GM19328 (cell line): Measurements from ENCODE around the gene ZNF224.
A peak's percentile ranks its signal among the peaks of the same experiment; 100 is the strongest.

ENCODE experiments used
- ATAC-seq: cut with Tn5 transposase; IDR thresholded peaks from one replicate; pipeline ENCODE4 v1.9.1; 2021; ENCODE audit warnings: mild to moderate bottlenecking, moderate library complexity; ENCODE audit not compliant: unreplicated experiment

Gene ZNF224

DNA sequence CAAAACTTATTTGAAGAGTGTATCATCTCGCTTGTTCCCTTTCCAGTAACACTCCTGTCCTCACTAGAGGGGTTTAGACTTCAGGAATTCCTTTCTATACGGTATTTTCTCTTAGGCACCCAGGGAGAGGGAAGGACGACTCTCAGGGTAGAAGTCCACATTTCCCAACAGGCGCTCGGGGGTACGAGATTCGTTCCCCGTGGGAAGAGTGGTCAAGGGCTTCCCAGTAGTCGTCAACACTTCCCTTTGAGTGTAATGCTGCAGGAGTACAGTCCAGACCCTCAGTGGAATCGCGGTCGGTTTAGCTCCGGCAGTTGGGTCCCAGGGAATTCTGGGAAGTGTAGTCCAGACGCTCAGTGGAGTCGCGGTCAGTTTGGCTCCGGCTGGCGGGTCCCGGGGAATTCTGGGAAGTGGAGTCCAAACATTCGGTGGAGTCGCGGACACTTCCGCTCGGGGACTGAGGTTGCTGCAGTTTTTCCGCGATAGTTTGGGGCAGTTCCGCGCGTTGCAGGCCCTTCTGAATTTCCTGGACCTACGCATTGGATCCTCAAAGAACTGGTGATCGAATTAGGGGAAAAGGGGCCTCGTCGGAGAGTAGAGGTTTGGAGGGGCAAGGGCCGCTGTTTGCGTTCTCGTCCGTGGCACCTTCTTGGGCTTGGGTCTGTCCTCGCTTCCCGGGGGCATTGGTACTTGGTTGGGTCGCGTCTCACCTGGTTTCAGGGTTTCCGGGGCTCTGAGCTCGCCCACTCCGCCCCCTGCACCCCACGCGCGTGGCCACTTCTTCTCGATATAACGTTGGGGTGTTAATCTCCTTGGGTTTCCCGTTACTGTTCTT lies at the start of gene ZNF224:
TSS of gene ZNF224 (plus strand) at position 431 of the 835 bp plus-strand sequence. CDS start 3,513 bp downstream, outside the sequence.
- ATAC-seq, result no peak

DNA sequence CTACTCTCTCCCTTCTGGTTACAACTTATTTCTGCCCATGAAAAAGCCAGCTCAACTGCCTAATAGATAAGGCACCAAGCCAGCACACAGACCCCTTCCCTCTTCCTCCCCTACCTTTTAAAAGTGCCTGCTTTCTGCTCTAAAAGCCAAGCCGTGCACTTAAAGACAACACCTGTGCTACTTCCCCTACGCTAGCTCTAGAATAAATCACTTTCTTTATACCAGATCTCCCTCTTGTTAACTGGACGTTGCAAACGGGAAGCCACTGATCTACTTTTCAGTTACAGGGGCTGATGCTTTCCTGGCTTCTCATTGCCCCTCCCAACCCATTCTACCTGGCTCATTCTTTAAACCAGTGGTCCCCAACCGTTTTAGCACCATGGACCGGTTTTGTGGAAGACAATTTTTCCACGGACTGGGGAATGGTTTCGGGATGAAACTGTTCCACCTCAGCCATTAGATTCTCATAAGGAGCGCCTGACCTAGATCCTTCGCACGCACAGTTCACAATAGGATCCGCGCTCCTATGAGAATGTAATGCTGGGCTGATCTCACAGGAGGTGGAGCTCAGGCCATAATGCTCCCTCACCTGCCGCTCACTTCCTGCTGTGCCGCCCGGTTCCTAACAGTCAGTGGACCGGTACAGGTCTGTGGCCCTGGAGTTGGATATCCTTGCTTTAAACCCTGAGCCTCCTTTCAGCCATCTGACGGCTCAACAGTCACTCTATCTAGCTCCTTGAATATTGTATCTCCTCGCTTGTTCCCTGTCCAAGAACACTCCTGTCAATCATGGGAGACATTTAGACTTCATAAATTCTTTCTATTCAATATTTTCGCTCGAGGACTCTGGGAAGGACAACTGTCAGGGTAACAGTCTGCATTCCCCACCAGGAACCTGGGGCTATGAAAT lies 43.2 kb upstream of the ZNF224 start:
- no peak for ATAC-seq

DNA sequence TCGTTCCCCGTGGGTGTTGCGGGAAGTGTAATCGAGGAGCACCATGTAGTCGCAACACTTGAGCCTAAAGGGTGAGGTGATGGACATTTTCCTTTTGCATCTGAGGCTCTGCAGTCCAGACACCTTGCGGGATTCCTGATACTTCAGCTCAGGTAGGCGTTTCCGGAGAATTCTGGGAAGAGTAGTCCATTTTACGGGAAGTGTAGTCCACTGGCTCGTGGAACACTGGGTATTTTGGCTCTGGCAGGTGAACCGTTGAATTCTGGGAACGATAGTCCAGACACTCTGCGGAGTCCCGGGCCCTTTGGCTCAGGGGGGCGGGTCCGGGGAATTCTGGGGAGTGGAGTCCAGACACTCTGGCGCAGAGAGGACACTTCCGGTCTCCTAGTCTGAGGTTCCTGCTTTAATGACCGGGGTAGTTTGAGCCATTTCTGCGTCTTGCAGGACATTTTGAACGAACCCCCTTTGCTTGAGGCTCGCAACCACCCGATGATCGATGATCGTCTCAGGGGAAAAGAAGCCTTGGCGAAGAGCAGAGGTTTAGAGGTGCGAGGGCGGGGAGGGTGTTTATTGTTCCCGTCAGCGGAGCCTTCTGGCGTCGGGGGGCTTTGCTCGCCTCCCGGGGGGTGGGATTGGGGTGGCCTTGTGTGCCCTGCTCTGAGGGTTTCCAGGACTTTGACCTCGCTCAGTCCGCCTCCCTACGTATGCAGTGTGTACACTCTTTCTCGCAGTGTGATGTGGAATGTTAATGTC lies 42.3 kb upstream of the ZNF224 start, which contains the start of gene ZNF223:
TSS of gene ZNF223 (plus strand) at position 387 of the 753 bp plus-strand sequence. CDS start 3,141 bp downstream, outside the sequence.
- ATAC-seq, result no peak

DNA sequence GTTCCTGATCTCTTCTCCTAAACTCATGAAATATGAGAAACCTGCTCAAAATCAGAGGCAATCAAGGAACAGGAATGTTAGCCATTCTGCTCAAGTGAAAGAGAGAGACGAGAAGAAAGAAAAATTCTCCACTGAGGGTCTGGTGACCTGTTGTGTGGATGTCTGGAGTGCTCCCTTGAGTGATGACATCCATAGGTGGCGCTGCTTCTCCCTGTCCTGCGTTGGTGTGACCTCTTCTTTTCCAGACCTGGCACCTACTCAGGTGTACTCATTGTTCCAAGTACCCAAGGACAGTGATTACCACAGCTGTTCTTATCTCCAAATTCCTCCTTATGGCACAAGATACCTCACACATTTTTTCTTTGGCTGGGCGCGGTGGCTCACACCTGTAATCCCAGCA lies 38.3 kb upstream of the ZNF224 start:
- no peak for ATAC-seq

DNA sequence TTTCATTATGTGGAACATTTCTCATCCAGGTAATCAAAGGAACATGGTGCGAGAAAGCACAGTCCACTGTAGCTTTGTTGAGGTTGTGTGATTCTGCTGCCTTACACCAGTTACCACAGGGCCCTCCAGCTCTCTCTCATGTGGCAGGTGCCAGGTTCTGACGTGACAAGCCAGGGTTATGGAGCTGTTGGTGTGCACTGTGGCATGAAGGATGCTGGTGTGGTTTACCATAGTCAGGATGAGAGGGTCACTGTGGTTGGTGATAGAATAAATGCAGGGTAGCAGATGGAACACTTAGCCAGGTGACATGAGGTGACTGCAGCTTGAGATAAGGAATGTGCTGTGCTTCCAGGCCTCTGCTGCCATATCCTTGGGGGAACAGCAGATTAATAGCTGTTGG lies 34.9 kb upstream of the ZNF224 start:
- no peak for ATAC-seq

DNA sequence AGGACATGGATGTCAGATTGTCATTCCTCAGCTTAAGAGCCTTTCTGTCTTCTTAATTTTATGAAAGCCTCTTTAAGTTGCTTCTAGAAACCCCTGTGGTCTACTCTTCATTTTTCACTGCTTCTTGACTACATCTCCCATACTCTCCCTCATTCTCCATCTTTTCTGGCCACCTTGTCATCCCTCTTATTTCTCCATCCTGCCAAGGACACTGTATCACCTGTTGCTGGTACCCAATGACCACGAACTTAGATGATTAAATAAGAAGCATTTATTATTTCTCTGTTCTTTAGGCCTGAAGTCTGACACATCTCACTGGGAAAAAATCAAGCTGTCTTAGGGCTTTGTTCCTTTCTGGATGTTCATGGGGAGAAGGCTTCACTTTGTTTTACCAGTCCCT lies 33.1 kb upstream of the ZNF224 start:
- ATAC-seq, result no peak

DNA sequence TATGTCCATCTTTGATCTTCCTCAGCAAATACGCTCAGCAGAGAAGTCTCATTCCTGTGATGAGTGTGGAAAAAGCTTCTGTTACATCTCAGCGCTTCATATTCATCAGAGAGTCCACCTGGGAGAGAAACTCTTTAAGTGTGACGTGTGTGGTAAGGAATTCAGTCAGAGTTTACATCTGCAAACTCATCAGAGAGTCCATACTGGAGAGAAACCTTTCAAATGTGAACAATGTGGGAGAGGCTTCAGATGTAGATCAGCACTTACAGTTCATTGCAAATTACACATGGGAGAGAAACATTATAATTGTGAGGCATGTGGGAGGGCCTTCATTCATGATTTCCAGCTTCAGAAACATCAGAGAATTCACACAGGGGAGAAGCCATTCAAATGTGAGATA lies 27.9 kb upstream of the ZNF224 start:
- no peak for ATAC-seq

DNA sequence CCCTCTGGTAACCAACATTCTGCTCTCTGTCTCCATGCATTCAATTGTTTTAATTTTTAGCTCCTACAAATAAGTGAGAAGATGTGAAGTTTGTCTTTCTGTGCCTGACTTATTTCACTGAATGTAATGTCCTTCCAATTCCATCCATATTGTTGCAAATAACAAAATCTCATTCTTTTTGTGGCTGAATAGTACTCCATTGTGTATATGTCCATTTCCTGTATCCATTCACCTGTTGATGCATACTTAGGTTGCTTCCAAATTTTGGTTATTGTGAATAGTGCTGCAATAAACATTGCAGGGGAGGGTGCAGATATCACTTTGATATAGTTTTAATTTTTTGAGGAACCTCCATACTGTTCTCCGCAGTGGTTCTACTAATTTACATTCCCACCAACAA lies 24.7 kb upstream of the ZNF224 start:
- no peak for ATAC-seq

DNA sequence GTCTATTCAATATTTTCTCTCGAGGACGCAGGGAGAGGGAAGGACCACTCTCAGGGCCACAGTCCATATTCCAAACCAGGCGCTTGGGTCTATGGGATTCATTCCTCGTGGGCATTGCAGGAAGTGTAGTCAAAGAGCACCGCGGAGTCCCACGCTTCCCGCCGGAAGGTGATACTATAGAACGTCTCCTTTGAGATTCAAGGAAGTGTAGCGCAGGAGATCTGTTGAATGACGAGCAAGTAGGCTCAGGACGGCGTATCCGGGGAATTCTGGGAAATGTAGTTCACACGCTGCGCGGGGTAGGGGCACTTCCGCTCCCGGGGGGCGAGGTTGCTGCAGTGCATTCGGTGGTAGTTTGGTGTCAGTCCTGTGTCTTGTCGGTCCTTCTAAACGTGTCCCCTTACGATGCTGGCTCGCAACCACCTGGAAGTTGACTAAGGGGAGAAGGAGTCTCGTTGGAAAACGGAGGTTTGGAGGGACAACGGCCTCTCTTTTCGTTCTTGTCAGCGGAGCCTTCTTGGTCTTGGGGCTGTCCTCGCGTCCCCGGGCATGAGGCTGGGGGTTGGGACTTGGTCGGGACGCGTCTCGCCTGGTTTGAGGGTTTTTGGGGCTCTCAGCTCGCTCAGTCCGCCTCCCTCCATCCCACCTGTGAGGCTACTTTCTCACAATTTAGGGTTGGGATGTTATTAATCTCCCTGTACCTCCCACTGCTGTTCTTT lies 22.2 kb upstream of the ZNF224 start, which contains the start of gene ZNF284:
TSS of gene ZNF284 (plus strand) at position 336 of the 719 bp plus-strand sequence. CDS start 4,231 bp downstream, outside the sequence.
- ATAC-seq, result peak; percentile 51

DNA sequence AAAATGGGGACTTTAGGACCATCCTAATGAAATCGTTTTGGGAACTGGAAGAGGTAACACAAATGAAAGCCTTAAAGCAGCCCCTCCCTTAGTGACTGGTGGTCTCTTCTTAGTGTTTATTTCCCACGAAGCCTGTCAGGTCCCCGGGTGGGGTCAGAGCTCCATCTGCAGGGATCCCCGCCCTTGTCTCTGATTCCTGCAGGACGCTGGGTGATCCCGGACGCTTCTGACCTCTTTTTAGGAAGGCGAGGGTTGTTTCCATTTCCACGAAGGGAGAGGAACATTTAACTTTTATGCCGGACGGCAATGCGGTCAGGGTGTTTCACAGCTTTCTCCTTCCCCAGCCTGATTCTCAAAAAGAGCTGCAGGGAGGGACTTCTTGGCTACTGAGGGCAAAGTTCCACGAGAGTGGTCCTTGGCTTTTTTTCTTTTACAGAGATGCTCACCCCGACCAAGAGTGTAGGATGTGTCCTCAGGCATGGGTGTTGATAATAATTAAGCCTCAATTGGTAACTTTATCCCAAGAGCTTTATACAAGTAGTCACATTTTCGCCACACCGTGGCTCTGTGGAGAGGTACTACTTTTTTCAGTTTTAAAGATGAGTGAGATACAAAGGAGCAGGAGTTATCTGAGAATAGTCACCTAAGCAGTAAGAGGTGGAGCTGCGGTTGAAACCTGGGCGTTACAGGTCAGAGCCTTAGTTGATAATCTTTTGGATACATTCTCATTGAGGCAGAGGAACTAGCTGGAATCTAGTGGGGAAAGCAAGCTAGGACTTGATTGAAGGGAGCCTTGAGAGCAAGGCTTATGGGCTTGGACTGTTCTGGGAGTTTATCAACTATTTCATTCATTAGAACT lies 21.4 kb upstream of the ZNF224 start:
- ATAC-seq, result no peak

DNA sequence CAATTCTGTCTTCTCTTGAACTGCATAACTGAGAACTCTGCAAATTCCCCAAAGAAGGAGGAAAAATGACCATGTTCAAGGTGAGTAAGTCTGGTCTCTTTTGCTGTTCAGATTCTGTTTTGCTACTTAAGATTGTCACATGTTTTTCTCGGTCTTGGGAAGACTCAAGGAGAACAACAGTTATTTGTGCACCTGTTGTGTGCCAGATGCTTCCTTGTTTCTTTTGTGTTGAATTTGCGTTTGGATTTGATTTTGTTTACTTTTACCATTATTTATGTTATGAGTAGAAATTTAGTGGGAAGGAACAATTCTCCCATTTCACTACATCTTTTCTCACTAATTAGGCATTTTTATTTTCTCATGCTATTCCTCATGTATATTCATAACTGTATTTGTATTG lies 17.8 kb upstream of the ZNF224 start:
- ATAC-seq, result no peak

DNA sequence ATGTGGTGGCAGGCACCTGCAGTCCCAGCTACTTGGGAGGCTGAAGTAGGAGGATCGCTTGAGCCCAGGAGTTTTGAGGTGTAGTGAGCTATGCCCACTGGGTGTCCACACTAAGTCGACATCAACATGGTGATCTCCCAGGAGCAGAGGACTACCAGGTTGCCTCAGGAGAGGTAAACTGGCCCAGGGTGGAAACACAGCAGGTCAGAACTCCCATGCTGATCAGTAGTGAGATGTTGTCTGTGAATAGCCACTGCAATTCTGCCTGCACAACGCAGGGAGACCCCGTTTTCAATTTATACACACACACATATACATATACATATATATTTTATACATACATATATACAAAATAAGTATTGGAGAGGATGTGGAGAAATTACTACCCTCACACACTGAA lies 2.1 kb upstream of the ZNF224 start:
- no peak for ATAC-seq

DNA sequence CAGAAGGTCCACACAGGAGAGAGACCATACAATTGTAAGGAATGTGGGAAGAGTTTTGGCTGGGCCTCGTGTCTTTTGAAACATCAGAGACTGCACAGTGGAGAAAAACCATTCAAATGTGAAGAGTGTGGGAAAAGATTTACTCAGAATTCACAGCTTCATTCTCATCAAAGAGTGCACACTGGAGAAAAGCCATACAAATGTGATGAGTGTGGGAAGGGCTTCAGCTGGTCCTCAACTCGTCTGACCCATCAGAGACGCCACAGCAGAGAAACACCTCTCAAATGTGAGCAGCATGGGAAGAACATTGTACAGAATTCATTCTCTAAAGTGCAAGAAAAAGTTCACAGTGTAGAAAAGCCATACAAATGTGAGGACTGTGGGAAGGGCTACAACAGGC lies 13.6 kb downstream of the ZNF224 start:
- ATAC-seq, result no peak

DNA sequence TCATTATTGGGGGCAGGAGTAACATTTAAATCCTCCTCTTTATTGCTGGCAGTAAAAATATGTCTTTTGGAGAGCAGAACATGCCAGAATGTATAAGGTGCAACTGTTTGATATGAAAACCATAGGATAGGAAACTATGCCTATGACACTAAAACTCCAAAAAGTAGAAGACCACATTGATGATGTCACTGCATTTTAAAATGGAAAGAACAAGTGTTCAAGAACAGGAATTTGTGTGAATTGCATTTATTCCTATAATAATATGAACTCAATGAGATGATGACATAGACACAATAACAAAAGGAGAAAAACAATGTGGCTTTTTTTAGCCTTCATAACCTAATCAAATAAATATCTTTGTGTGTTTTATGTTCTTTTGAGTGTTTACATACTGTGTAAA lies 15.3 kb downstream of the ZNF224 start:
- ATAC-seq, result no peak

DNA sequence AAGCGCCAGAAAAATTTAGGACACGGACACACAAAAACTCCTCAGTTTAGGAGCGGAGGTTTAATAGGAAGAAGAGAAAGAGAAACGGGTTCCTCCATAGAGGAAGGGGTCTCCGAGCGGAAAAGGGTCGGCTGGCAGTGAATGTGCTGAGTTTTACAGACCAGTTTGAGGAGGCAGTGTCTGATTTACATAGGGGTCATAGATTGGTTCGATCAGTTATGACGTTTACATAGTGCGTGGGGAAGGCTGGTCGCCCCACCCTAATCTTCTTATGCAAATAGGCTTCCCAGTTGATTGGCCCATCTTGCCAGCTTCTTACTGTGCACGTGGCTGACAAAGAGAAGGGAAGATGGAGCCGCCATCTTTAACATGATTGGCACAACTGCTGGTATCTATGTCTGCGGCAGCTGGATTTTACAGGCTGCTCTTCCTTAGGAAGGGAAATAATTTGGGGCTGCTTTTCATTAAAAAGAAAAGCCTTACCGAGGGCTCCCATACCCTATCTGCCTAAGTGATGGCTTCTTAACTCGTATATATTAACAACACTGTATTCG lies 17.8 kb downstream of the ZNF224 start:
- no peak for ATAC-seq

DNA sequence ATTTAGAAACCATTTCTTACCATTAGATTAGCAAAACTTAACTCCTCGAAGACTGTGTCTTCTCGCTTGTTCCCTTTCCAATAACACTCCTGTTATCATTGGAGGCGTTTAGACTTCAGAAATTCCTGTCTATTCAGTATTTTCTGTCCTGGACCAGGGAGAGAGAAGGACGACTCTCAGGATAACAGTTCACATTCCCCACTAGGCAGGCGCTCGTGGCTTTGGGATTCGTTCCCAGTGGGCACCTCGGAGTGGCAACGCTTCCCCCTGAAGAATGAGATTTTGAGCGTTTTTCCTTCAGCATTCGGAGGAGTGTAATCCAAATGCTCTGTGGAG lies 18.6 kb downstream of the ZNF224 start:
- peak; percentile 11 for ATAC-seq

DNA sequence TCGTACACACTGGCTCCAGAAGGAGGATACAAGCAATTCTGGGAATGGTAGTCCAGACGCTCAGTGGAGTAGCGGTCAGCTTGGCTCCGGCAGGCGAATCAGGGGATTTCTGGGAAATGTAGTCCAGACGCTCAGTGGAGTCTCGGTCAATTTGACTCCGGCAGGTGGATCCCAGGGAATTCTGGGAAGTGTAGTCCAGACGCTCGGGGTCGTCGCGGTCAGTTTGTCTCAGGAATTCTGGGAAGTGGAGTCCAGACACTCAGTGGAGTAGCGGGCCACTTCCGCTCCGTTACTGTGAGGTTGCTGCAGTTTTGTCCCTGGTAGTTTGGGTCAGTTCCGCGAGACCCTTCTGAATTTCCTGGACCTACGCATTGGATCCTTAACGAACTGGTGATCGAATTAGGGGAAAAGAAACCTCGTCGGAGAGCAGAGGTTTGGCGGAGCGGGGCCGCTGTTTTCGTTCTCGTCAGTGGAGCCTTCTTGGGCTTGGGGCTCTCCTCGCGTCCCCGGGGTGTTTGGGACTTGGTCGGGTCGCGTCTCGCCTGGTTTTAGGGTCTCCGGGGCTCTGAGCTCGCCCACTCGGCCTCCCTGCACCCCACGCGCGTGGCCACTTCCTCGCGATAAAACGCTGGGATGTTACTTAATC lies 19.1 kb downstream of the ZNF224 start, which contains the start of gene ZNF225:
TSS of gene ZNF225 (plus strand) at position 262 of the 646 bp plus-strand sequence. CDS start 2,429 bp downstream, outside the sequence.
- ATAC-seq, result peak; percentile 89

DNA sequence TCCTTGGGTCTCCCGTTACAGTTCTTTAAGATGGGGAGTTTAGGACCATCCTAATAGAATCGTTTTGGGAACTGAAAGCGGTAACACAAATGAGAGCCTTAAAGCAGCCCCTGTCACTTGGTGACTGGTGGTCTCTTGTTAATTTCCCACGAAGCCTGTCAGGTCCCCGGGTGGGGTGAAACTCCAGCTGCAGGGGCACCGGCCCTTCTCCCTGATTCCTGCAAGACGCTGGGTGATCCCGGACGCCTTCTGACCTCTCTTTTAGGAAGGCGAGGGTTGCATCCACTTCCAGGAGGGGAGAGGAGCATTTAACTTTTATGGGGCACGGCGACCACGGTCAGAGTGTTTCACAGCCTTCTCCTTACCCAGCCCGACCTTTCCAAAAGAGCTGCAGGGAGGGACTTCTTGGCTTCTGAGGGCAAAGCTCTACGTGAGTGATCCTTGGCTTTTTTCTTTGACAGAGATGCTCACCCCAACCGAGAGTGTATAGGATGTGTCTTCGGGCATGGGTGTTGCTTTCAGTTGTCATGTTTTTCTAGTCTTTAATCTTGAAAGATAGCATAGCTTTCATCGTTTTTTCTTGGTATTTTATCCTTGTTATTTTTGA lies 19.7 kb downstream of the ZNF224 start:
- ATAC-seq, result no peak
